ENCODE measurements around the gene IGDCC3.

DNA sequence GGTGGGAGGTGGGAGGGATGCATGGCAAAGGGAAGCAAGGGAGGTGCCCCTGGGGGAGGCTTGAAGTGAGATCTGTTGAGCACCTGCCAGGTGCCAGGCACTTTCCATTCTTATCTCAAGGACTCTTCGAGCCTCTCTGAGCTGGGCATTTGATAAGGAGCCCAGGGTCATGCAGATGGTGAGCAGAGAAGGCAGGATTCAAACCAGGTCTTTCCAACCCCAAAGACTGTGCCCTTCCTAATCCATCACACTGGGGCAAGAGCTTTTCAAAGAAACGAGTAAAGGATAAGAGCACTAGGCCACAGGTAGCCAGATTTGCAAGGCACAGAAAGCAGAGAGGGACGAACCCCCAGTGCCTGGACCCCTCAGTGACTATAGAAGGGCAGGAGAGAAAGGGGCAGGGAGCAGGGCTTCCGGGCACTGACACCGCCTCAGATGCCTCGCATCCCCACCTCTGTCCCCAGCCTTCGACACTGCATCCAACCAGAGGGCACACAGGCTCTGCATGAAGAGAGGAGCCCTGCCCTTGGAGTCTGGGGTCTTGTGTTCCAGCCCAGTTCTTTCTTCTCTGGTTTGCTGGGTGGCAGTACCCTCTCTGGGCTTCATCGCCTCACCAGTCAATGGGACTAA lies 23.9 kb upstream of the IGDCC3 start:
- TF ChIP-seq MAFK (IDR thresholded peaks at IDR 0.05; ENCODE audit: partially characterized antibody) (no peak), POLR2A (IDR thresholded peaks at IDR 0.05; ENCODE audit: low read length) (no peak), RNF2 (IDR thresholded peaks at IDR 0.05; ENCODE audit: borderline replicate concordance, low read depth) (no peak), MAX (IDR thresholded peaks at IDR 0.05) (no peak)
- TF ChIP-seq, protein P1, sequence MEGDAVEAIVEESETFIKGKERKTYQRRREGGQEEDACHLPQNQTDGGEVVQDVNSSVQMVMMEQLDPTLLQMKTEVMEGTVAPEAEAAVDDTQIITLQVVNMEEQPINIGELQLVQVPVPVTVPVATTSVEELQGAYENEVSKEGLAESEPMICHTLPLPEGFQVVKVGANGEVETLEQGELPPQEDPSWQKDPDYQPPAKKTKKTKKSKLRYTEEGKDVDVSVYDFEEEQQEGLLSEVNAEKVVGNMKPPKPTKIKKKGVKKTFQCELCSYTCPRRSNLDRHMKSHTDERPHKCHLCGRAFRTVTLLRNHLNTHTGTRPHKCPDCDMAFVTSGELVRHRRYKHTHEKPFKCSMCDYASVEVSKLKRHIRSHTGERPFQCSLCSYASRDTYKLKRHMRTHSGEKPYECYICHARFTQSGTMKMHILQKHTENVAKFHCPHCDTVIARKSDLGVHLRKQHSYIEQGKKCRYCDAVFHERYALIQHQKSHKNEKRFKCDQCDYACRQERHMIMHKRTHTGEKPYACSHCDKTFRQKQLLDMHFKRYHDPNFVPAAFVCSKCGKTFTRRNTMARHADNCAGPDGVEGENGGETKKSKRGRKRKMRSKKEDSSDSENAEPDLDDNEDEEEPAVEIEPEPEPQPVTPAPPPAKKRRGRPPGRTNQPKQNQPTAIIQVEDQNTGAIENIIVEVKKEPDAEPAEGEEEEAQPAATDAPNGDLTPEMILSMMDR (IDR thresholded peaks at IDR 0.05): no peak

Measured in A549 (cell line).